NCI-H1436 (cell line): Measurements from ENCODE around the gene CD59.
"Not testable (repeated sequence)": the region's sequence is repeated elsewhere in the genome, so short reads cannot be mapped to it uniquely, and the experiment has no call there.

Experiments used
- DNase-seq: peaks from one replicate; lab custom pipeline; 2025; lab: John Stamatoyannopoulos, UW

CD59 gene

GRCh38 chr11:33742249-33742851, 6.1 kb upstream of the CD59 start:
- DNase-seq = no peak

GRCh38 chr11:33741806-33742205, 5.6 kb upstream of the CD59 start:
- no peak for DNase-seq

- no peak for DNase-seq
Observed at GRCh38 chr11:33737362-33737821, 1.2 kb upstream of the CD59 start.

- no peak for DNase-seq
Observed at GRCh38 chr11:33735271-33736147, 714 bp downstream of the CD59 start.

GRCh38 chr11:33734441-33735270, 1.6 kb downstream of the CD59 start:
- no peak for DNase-seq

GRCh38 chr11:33733980-33734379, 2.2 kb downstream of the CD59 start:
- no peak for DNase-seq

- no peak for DNase-seq
Observed at GRCh38 chr11:33731723-33732531, 4.3 kb downstream of the CD59 start.

GRCh38 chr11:33730716-33731115, 5.5 kb downstream of the CD59 start:
- no peak for DNase-seq

GRCh38 chr11:33729072-33729664, 7.1 kb downstream of the CD59 start:
- not testable (repeated sequence) for DNase-seq

GRCh38 chr11:33727539-33727938, 8.7 kb downstream of the CD59 start:
- not testable (repeated sequence) for DNase-seq

GRCh38 chr11:33725496-33725895, 10.7 kb downstream of the CD59 start:
- no peak for DNase-seq

GRCh38 chr11:33724644-33725035, 11.6 kb downstream of the CD59 start:
- DNase-seq = no peak

- DNase-seq = no peak
Observed at GRCh38 chr11:33723238-33723881, 12.9 kb downstream of the CD59 start.

- no peak for DNase-seq
Observed at GRCh38 chr11:33722590-33723234, 13.5 kb downstream of the CD59 start.

- no peak for DNase-seq
Observed at GRCh38 chr11:33721984-33722383, 14.2 kb downstream of the CD59 start.

GRCh38 chr11:33721426-33721825, 14.8 kb downstream of the CD59 start:
- DNase-seq = no peak

- DNase-seq = no peak
Observed at GRCh38 chr11:33719587-33719986, 16.6 kb downstream of the CD59 start.

GRCh38 chr11:33718440-33718839, 17.8 kb downstream of the CD59 start:
- DNase-seq = no peak

- no peak for DNase-seq
Observed at GRCh38 chr11:33716243-33716642, 20.0 kb downstream of the CD59 start.

GRCh38 chr11:33713856-33714398, 22.3 kb downstream of the CD59 start:
- DNase-seq = no peak
